Esophagus muscularis mucosa (tissue), 4 donors: ENCODE results near the gene TRIM7. TPM values are rescaled to one million over a fixed set of nuclear protein-coding genes. Genes with fewer than 3 reads are reported as not detected.

Source experiments
- DNase-seq: peaks from one replicate; pipeline ENCODE4 v3.0.0-alpha.2; 2017; ENCODE audit errors: extremely low spot score
- H3K27ac ChIP-seq, 4 donors: fragments of 200-600 bp; sonication (generic); replicated peaks in 1 of 4; 1 replicate in 3 of 4; 2 replicates in 1 of 4; pipeline ENCODE4 v1.5.1; 2016 to 2019; ENCODE audit warnings: mild to moderate bottlenecking in 1 of 4
- H3K27me3 ChIP-seq, 4 donors: fragments of 200-600 bp; sonication (generic); one replicate each; pipeline versions ENCODE4 v1.5.1 to v1.6.0; 2016 to 2019
- H3K36me3 ChIP-seq, 4 donors: fragments of 200-600 bp; sonication (generic); one replicate each; pipeline ENCODE4 v1.5.1; 2016 to 2019
- H3K4me1 ChIP-seq, 4 donors: fragments of 200-600 bp; sonication (generic); one replicate each; pipeline ENCODE4 v1.5.1; 2016 to 2019
- H3K4me3 ChIP-seq, 4 donors: fragments of 200-600 bp; sonication (generic); 1 replicate in 2 of 4; 2 replicates in 2 of 4; pipeline ENCODE4 v1.5.1; 2016 to 2019; ENCODE audit warnings: mild to moderate bottlenecking in 4 of 4, moderate library complexity in 1 of 4
- H3K9me3 ChIP-seq, 4 donors: fragments of 200-600 bp; sonication (generic); 1 replicate in 3 of 4; 2 replicates in 1 of 4; pipeline ENCODE4 v1.5.1; 2016 to 2019
- EP300 ChIP-seq: sonication (generic); formaldehyde crosslinking; IDR thresholded peaks from one replicate; pipeline ENCODE4 v1.6.1; 2017; ENCODE audit warnings: antibody characterized with exemption
- POLR2A ChIP-seq: fragments of 450-650 bp; IDR thresholded peaks from one replicate; pipeline ENCODE4 v1.6.1; 2017; ENCODE audit warnings: antibody characterized with exemption, moderate library complexity, mild to moderate bottlenecking, low read depth
- POLR2AphosphoS5 ChIP-seq, 2 donors: sonication (generic); formaldehyde crosslinking; IDR thresholded peaks; one replicate each; pipeline ENCODE4 v1.6.1; 2017; ENCODE audit warnings: antibody characterized with exemption in 2 of 2
- WGBS: methylation state at CpG from one replicate; pipeline ENCODE4 v1.1.5; 2018; 5-methylcytosine and 5-hydroxymethylcytosine counted together
- intact Hi-C: fragments of 100-400 bp; cut with DNase I; formaldehyde crosslinking; loops from one replicate; pipeline ENCODE4 v1.15.1; 2023
- total RNA-seq, 4 donors: library from RNA; depleted of rRNA; stranded (reverse); fragments of >200 nt; gene quantifications; one replicate each; pipeline versions ENCODE4 v1.1.0 to v1.2.1, GENCODE V29; 2016
- TF ChIP-seq, protein P1 (sequence below), 3 experiments: fragments of 200-600 bp in 2 of 3; fragments of 450-650 bp in 1 of 3; sonication (generic) in 2 of 3; IDR thresholded peaks; one replicate each; pipeline ENCODE4 v1.5.1; 2017 to 2019; ENCODE audit warnings: antibody characterized with exemption in 3 of 3, mild to moderate bottlenecking in 2 of 3, moderate library complexity in 1 of 3

Gene TRIM7
- total RNA-seq: 1 to 10 TPM; 2.1 to 5.8 (median 3.4) TPM

GRCh38 chr5:181204826-181205760, at the start of gene TRIM7:
Gene TRIM7 (minus strand): TSS chr5:181205196. CDS start chr5:181205110, 86 bp downstream.
- Histone ChIP-seq H3K4me1 (peaks cover 14 to 49% (median 40%) of the 10 kb centered on the region in 4 donors), H3K36me3 (peaks cover 0 to under 1% (median 0%) of the 10 kb centered on the region in 4 donors), H3K27me3 (no peaks in the 10 kb centered on the region), H3K4me3 (peak within 1 kb of the TSS; percentile 62 to 76 (median 70)), H3K9me3 (no peaks in the 10 kb centered on the region), H3K27ac (peak within 1 kb of the TSS; percentile 56 to 86 (median 84))
- peak in 1 of 2 donors; percentile 18 for TF ChIP-seq POLR2AphosphoS5 (IDR thresholded peaks at IDR 0.05)
- TF ChIP-seq, protein P1, sequence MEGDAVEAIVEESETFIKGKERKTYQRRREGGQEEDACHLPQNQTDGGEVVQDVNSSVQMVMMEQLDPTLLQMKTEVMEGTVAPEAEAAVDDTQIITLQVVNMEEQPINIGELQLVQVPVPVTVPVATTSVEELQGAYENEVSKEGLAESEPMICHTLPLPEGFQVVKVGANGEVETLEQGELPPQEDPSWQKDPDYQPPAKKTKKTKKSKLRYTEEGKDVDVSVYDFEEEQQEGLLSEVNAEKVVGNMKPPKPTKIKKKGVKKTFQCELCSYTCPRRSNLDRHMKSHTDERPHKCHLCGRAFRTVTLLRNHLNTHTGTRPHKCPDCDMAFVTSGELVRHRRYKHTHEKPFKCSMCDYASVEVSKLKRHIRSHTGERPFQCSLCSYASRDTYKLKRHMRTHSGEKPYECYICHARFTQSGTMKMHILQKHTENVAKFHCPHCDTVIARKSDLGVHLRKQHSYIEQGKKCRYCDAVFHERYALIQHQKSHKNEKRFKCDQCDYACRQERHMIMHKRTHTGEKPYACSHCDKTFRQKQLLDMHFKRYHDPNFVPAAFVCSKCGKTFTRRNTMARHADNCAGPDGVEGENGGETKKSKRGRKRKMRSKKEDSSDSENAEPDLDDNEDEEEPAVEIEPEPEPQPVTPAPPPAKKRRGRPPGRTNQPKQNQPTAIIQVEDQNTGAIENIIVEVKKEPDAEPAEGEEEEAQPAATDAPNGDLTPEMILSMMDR (IDR thresholded peaks at IDR 0.05): no peak
- TF ChIP-seq POLR2A: no peak
- WGBS: 5% methylated on average over 34 of the region's 94 CpGs
- intact Hi-C loops: no loop called here
- DNase-seq: no peak

DNA sequence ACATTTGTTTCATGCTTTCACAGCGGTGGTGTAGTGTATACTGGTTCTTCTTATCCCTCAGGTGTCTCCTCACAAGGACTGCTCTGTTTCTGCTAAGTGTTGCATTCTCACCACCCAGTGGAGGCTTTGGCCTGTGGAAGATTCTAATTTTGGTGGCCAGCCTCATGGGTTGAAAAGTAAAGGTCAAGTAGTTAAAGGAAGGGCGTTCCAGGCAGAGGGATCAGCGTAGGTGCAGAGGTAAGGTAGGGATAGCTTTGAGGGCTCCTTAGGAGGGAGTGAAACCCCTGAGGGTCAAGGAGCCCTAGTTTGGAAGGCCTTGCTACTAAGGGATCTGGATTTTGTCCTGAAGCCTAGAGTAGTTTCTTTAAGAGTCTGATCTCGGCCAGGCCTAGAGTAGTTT, 43.3 kb upstream of the TRIM7 start:
- Histone ChIP-seq H3K27ac (peak overlapping the region; percentile 92 to 97 (median 94)), H3K36me3 (peaks cover 4 to 15% (median 9%) of the 10 kb centered on the region in 4 donors), H3K4me3 (peak overlapping the region; percentile 62 to 82 (median 72)), H3K9me3 (no peaks in the 10 kb centered on the region), H3K4me1 (peaks cover 66 to 85% (median 84%) of the 10 kb centered on the region in 4 donors), H3K27me3 (no peaks in the 10 kb centered on the region)
- no peak for DNase-seq
- intact Hi-C loops: no loop called here
- no peak for TF ChIP-seq POLR2A
- no peak for TF ChIP-seq EP300
- no peak for TF ChIP-seq POLR2AphosphoS5 (IDR thresholded peaks at IDR 0.05)
- TF ChIP-seq, protein P1 (IDR thresholded peaks at IDR 0.05): no peak
- 80% methylated on average over 4 of the region's 4 CpGs for WGBS

- WGBS: under 1% methylated on average over 37 of the region's 55 CpGs
- Histone ChIP-seq H3K27me3 (no peaks in the 10 kb centered on the region), H3K36me3 (peaks cover 0 to 19% (median 8%) of the 10 kb centered on the region in 4 donors), H3K4me3 (peak overlapping the region; percentile 62 to 82 (median 72)), H3K27ac (peak overlapping the region; percentile 92 to 97 (median 94)), H3K9me3 (no peaks in the 10 kb centered on the region), H3K4me1 (peaks cover 66 to 84% (median 82%) of the 10 kb centered on the region in 4 donors)
- TF ChIP-seq POLR2A (no peak), POLR2AphosphoS5 (IDR thresholded peaks at IDR 0.05) (peak; percentile 89 to 94), EP300 (no peak)
- TF ChIP-seq, protein P1 (IDR thresholded peaks at IDR 0.05): peak; percentile 4 to 21 (median 4)
- peak; percentile 97 for DNase-seq
- intact Hi-C loops: loop anchor here (1.0 kb wide), 1 partner anchor 23 kb away; the partner anchor contains the start of gene TRIM41
These were observed 41.5 kb upstream of the TRIM7 start for GRCh38 chr5:181246276-181247049.

DNA sequence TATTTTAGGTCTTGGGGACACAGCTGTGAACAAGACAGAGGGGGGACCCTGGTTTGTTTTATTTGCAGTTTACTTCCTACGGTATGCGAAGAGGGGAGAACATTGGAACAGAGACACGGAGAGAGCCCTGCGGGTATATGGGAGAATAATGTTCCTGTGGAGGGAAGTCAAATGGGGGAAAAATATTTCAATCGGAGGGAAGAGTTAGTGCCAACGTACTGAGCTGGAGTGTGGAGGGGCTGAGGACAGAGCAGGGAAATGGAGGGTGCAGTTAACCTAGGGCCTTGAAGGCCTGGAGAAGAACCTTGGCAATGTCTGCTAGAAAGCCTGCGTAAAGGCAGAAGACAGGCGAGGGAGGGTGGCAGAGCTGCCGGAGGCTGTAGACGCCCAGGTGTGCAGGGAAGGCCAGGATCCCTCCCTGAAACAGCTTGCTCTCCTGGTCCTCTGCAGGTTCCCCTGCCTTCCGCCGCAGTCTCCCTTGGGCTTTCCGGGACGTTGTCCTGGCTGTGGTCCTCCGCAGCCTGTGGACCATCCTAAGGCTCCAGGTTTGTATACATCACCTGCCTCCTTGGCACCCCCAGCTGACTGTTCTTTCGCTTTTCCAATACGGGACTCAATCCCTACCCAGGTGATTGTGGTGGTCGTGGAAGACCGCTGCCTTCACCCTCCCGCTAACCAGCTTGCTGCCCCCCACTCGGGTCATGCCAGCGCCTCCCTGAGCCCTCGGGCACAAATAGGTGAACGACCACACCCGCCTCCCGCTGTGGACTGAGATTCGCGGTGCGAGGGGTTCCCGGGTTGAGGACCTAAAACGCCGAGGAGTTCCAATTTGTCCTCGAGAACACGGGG, 40.7 kb upstream of the TRIM7 start:
- WGBS: 41% methylated on average over 27 of the region's 34 CpGs
- no peak for DNase-seq
- H3K27ac ChIP-seq: peak overlapping the region; percentile 92 to 97 (median 94)
- peak overlapping the region; percentile 62 to 82 (median 72) for H3K4me3 ChIP-seq
- intact Hi-C loops: no loop called here
- H3K4me1 ChIP-seq: peaks cover 67 to 84% (median 82%) of the 10 kb centered on the region in 4 donors
- TF ChIP-seq POLR2A (no peak), POLR2AphosphoS5 (IDR thresholded peaks at IDR 0.05) (no peak), EP300 (no peak)
- TF ChIP-seq, protein P1 (IDR thresholded peaks at IDR 0.05): peak in 1 of 3 experiments; percentile 1
- no peaks in the 10 kb centered on the region for H3K9me3 ChIP-seq
- peaks cover 4 to 19% (median 17%) of the 10 kb centered on the region in 4 donors for H3K36me3 ChIP-seq
- H3K27me3 ChIP-seq: no peaks in the 10 kb centered on the region
